HG03139 (cell line): ENCODE measurements around the gene DUS4L.

Experiments
- ATAC-seq: cut with Tn5 transposase; IDR thresholded peaks from one replicate; pipeline ENCODE4 v1.9.1; 2021; ENCODE audit not compliant: unreplicated experiment

DUS4L gene

GRCh38 chr7:107579885-107580715 is 16.3 kb downstream of the DUS4L start, which contains the start of gene BCAP29:
Gene BCAP29, plus strand, starts transcription at chr7:107580246. Its CDS starts 527 bp downstream, at chr7:107580773.
- peak; percentile 86 for ATAC-seq

DNA sequence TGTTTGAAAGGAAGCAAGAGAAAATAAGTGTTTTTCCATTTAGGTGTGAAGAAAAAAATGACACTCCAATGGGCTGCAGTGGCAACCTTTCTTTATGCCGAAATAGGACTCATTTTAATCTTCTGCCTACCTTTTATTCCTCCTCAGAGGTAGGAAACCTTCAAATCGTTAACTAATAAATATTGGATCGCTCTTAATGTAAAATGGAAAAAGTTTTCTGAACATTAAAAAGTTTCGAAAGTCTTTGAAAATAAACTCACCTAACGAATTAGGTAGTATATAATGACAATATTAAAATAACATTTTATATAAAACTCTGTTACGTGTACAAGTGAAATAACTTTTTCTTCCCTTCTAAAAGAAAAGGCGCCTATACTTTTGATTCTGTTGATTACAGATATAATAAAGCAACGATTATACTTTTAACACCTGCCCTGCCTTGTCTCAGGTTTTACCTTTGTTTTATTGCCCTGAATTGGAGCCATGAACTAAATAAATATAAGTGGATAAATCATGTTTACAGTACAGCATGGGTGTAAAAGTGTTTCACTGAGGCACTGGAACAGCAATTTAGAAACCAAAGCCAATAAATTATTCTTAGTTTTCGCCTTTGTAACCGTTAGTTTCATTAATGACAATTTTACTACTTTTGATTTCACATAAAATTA is 17.1 kb downstream of the DUS4L start:
- ATAC-seq = no peak

- no peak for ATAC-seq
These were observed 17.7 kb downstream of the DUS4L start for GRCh38 chr7:107581387-107582013.

GRCh38 chr7:107582875-107583274 is 19.1 kb downstream of the DUS4L start:
- ATAC-seq = no peak

- ATAC-seq = no peak
These were observed 20.9 kb downstream of the DUS4L start for GRCh38 chr7:107584716-107585115.

GRCh38 chr7:107588529-107589130 is 24.9 kb downstream of the DUS4L start:
- no peak for ATAC-seq

- no peak for ATAC-seq
These were observed 27.6 kb downstream of the DUS4L start for GRCh38 chr7:107591421-107591820.

DNA sequence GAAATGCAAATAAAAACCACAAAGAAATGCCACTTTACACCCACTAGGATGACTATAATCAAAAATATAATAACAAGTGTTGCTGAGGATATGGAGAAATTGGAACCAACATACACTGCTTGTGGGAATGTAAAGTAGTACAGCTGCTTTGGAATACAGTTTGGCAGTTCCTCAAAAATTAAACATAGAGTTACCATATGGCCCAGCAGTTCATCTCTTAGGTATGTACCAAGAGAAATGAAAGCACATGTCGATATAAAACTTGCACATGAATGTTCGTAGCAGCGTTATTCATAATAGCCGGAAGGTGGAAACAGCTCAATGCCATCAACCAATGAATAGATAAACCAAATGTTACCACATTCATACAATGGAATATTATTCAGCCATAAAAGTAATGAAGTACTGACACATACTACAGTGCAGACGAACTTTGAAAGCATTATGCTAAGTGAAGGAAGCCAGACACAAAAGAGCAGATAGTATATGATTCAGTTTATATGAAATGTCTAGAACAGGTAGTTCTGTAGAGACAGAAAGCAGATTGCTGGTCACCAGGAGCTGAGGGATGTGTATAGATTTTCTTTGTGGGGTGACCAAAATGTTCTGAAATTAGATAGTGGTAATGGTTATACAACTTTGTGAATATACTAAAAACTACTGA is 28.7 kb downstream of the DUS4L start:
- no peak for ATAC-seq

- no peak for ATAC-seq
These were observed 29.2 kb downstream of the DUS4L start for GRCh38 chr7:107593025-107593410.

GRCh38 chr7:107594961-107595737 is 31.4 kb downstream of the DUS4L start:
- ATAC-seq = no peak

DNA sequence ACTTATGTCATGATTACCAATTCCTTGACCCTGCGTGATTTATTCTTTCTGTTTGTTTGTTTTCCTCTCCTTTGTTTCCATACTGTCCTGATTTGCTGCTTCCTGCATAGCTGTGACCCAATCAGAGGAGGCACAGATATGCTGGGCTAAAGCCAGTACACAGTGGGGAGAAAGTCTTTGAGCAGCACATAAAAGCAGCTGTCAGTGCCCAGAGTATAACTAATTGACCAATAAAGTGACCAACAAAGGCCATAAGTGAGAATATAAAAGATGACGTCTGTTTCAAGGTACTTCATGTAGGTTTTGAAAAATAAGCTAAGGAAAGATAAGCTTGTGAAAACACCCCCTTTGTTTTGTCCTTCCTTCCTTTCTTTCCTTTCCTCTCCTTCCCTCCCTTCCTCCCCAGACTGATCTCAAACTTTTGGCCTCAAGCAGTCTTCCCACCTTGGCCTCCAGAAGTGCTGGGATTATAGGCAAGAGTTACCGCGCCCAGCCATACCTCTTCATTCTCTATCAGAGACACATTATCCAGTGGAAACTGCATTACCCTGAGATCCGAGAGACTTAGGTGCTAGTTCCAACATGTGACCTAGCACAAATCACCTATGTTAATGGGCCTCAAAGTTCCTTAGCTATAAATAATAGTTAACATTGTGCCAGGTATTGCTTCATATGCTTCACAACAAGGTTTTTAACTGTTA is 33.3 kb downstream of the DUS4L start:
- ATAC-seq = no peak

DNA sequence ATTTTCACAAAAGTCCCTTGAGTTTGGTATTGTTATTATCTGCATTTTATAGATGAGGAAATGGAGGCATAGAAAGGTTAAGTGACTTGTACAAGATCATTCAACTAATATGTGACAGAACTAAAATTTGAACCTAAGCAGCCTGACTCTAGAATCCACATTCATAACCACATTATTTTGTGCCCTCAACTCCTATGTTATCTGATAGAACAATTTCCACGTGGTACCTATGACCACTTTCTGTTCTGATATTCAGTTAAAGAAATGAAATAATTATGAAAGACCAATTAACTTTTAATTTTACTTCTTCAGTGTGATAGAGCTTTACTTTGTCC is 33.8 kb downstream of the DUS4L start:
- ATAC-seq = no peak

DNA sequence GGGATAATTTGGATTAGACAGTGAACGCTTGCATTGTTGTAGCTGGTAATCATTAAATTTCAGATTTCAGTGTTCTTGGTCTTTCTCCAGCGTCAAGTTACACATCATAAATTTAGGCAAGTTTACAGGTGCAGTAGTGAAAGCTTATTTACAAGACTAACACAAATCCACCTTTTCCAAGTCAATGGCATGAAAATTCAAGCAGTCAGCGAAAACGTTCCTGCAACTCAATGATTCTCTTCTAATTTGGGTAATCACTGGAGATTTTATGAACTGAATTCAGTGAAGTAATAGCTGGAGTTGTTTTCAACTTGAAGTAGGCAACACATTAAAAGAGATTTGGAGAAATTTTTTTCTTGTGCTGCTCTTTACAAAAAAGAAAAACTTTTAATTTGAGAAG is 34.2 kb downstream of the DUS4L start:
- no peak for ATAC-seq

DNA sequence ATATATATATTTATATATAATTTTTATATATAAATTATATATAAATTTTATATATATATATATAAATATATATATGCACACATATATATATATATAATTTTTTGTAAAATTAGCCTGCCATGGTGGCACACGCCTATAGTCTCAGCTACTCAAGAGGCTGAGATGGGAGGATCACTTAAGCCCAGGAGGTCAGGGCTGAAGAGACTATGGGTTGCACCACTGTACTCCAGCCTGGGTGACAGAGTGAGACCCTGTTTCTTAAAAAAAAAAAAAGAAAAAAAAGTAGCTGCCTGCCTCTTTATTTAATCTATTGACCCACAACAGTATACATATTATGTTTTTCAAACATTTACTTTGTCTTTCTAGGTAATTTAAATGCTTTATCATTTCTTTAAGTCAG is 35.5 kb downstream of the DUS4L start:
- ATAC-seq = no peak

DNA sequence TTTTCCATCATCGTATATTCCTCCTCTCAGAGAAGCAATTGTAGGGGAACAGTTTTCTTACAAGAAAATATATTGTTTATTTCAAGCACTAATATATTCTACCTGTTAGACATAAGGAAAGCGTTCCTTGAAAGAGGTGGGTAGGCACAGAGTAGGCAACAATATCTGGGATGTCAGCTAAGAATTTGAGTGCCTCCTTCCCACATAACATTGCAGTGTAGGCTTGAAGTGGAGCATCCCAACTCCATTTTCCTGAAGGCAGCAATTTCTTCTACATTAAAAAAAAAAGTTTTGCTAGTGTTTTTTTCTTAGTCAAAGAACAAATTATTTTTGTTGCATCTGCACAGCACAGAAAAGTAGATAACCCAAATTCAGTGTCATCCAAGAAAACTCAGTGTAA is 37.0 kb downstream of the DUS4L start:
- ATAC-seq = no peak

GRCh38 chr7:107605218-107605815 is 41.5 kb downstream of the DUS4L start:
- no peak for ATAC-seq

GRCh38 chr7:107606303-107606702 is 42.5 kb downstream of the DUS4L start:
- ATAC-seq = no peak

GRCh38 chr7:107609811-107610261 is 46.1 kb downstream of the DUS4L start:
- no peak for ATAC-seq

DNA sequence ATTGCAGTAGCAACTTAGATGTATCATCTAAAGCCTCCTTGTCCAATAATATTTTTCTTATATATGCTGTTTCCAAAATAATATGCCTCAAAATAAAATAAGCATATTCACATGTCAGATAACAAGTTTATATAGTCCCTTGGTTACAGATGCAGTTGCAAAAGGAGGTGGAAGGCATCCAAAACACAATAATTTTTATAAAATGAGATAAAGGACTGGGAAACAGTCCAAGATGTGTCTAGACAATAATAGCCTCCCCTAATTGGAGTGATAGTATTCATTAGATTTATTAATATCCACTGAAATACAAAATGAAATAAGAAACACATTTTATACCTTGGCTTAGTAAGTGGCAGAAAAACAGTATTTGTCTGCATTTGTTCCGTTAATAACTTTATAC is 46.6 kb downstream of the DUS4L start:
- no peak for ATAC-seq
